CD14-positive monocyte (primary cell): ENCODE data around the gene APOBEC3H. TPM values are rescaled to one million over a fixed set of nuclear protein-coding genes. Genes with fewer than 3 reads are reported as not detected.
"Not testable (repeated sequence)": the region's sequence is repeated elsewhere in the genome, so short reads cannot be mapped to it uniquely, and the experiment has no call there.

Source experiments
- DNase-seq, 3 donors: peaks; one replicate each; pipeline ENCODE4 v3.0.0-alpha.2; 2011 to 2022
- H2AFZ ChIP-seq: 2 replicates; pipeline ENCODE4 v1.6.0; 2012; ENCODE audit warnings: mild to moderate bottlenecking, low read depth, low read length, inconsistent platforms; ENCODE audit not compliant: insufficient read depth, poor library complexity, severe bottlenecking
- H3K27ac ChIP-seq, 2 donors: 1 replicate in 1 of 2; 2 replicates in 1 of 2; pipeline ENCODE4 v1.5.1; 2012 to 2013; ENCODE audit warnings: low read length in 2 of 2, control low read depth in 1 of 2, inconsistent platforms in 1 of 2, low read depth in 1 of 2, mild to moderate bottlenecking in 1 of 2
- H3K27me3 ChIP-seq, 2 donors: one replicate each; pipeline versions ENCODE4 v1.6.0 to v1.6.1; 2011 to 2013; ENCODE audit warnings: low read length in 2 of 2; ENCODE audit not compliant: control insufficient read depth in 2 of 2, insufficient read depth in 2 of 2
- H3K36me3 ChIP-seq, 2 donors: replicated peaks in 1 of 2; 1 replicate in 1 of 2; 2 replicates in 1 of 2; pipeline versions ENCODE4 v1.5.1 to v1.6.1; 2012 to 2013; ENCODE audit warnings: low read length in 2 of 2, control low read depth in 1 of 2, inconsistent platforms in 1 of 2, mild to moderate bottlenecking in 1 of 2; ENCODE audit not compliant: insufficient read depth in 2 of 2, control insufficient read depth in 1 of 2
- H3K4me1 ChIP-seq, 2 donors: 1 replicate in 1 of 2; 2 replicates in 1 of 2; pipeline versions ENCODE4 v1.5.1 to v1.6.1; 2012 to 2013; ENCODE audit warnings: low read length in 2 of 2, control low read depth in 1 of 2, inconsistent platforms in 1 of 2, mild to moderate bottlenecking in 1 of 2, moderate library complexity in 1 of 2; ENCODE audit not compliant: insufficient read depth in 2 of 2, control insufficient read depth in 1 of 2
- H3K4me2 ChIP-seq: replicated peaks from 2 replicates; pipeline ENCODE3; 2012; ENCODE audit warnings: low read length, moderate library complexity, mild to moderate bottlenecking; ENCODE audit not compliant: poor library complexity, severe bottlenecking; ENCODE audit errors: extremely low read depth
- H3K4me3 ChIP-seq, 3 experiments: fragments of 200-600 bp in 1 of 3; sonication (generic) in 1 of 3; replicated peaks in 1 of 3; 1 replicate in 2 of 3; 2 replicates in 1 of 3; pipeline ENCODE4 v1.5.1; 2011 to 2013; ENCODE audit warnings: low read length in 3 of 3, mild to moderate bottlenecking in 3 of 3, control low read depth in 2 of 3, low read depth in 2 of 3, inconsistent platforms in 1 of 3, moderate library complexity in 1 of 3
- H3K79me2 ChIP-seq: 2 replicates; pipeline ENCODE4 v1.6.0; 2012; ENCODE audit warnings: mild to moderate bottlenecking, control low read depth, inconsistent platforms, low read length, moderate library complexity; ENCODE audit not compliant: insufficient read depth
- H3K9ac ChIP-seq: 2 replicates; pipeline ENCODE4 v1.6.0; 2017; ENCODE audit warnings: low read length, mild to moderate bottlenecking; ENCODE audit not compliant: insufficient read depth, poor library complexity, severe bottlenecking
- H3K9me3 ChIP-seq, 2 donors: replicated peaks in 1 of 2; 1 replicate in 1 of 2; 2 replicates in 1 of 2; pipeline versions ENCODE4 v1.5.1 to v1.6.1; 2012 to 2013; ENCODE audit warnings: low read length in 2 of 2, control low read depth in 1 of 2; ENCODE audit not compliant: control insufficient read depth in 1 of 2, insufficient read depth in 1 of 2
- H4K20me1 ChIP-seq: 2 replicates; pipeline ENCODE4 v1.6.0; 2012; ENCODE audit warnings: mild to moderate bottlenecking, low read length, control low read depth, moderate library complexity; ENCODE audit not compliant: insufficient read depth
- H3K27ac Mint-ChIP-seq, 7 donors: one replicate each; pipeline ENCODE4 v1.8.0; 2020; ENCODE audit warnings: mild to moderate bottlenecking in 7 of 7, mixed read lengths in 7 of 7, moderate library complexity in 6 of 7, inconsistent platforms in 2 of 7
- H3K27me3 Mint-ChIP-seq, 3 donors: one replicate each; pipeline ENCODE4 v1.8.0; 2021 to 2022; ENCODE audit warnings: low read depth in 3 of 3, mild to moderate bottlenecking in 3 of 3, mixed read lengths in 3 of 3, moderate library complexity in 3 of 3, inconsistent platforms in 1 of 3
- H3K36me3 Mint-ChIP-seq, 2 donors: one replicate each; pipeline ENCODE4 v1.8.0; 2020; ENCODE audit warnings: mixed read lengths in 2 of 2, inconsistent platforms in 1 of 2, mild to moderate bottlenecking in 1 of 2
- H3K4me1 Mint-ChIP-seq: one replicate; pipeline ENCODE4 v1.8.0; 2020; ENCODE audit warnings: mild to moderate bottlenecking, mixed read lengths
- H3K4me3 Mint-ChIP-seq, 2 donors: one replicate each; pipeline ENCODE4 v1.8.0; 2020; ENCODE audit warnings: mild to moderate bottlenecking in 2 of 2, mixed read lengths in 2 of 2, moderate library complexity in 1 of 2
- H3K9me3 Mint-ChIP-seq, 7 donors: one replicate each; pipeline ENCODE4 v1.8.0; 2020 to 2022; ENCODE audit warnings: mixed read lengths in 7 of 7, mild to moderate bottlenecking in 6 of 7, moderate library complexity in 6 of 7, inconsistent platforms in 2 of 7
- CTCF ChIP-seq: fragments of 200-600 bp; IDR thresholded peaks from one replicate; pipeline ENCODE4 v1.8.0; 2022; ENCODE audit warnings: antibody characterized with exemption, mild to moderate bottlenecking
- WGBS: methylation state at CpG from one replicate; pipeline ENCODE4 v1.1.5; 2013; ENCODE audit warnings: missing lambda C conversion rate; ENCODE audit not compliant: insufficient coverage; 5-methylcytosine and 5-hydroxymethylcytosine counted together
- intact Hi-C, 2 donors: fragments of 100-400 bp; cut with micrococcal nuclease; formaldehyde crosslinking; loops; one replicate each; pipeline versions ENCODE4 v1.15.0 to v1.15.1; 2023
- polyA plus RNA-seq, 3 donors: library from polyadenylated mRNA; depleted of rRNA in 1 of 3; unstranded in 2 of 3; stranded (reverse) in 1 of 3; fragments of 300-500 nt in 2 of 3; fragments of >200 nt in 1 of 3; fragmentation: Illumina TruSeq in 2 of 3; gene quantifications; 1 replicate in 2 of 3; 2 replicates in 1 of 3; pipeline ENCODE4 v1.2.3, GENCODE V29; 2012 to 2021

The APOBEC3H gene
- polyA plus RNA-seq, 3 donors = 0.28 TPM; not detected in 2

- Mint-ChIP-seq H3K9me3 (peaks cover 0 to 3% (median 0%) of the 10 kb centered on the region in 7 donors), H3K4me3 (no peak overlapping the region), H3K36me3 (peaks cover 0 to 3% of the 10 kb centered on the region in 2 donors), H3K27me3 (peaks cover 0 to 3% (median 0%) of the 10 kb centered on the region in 3 donors), H3K4me1 (peaks cover 32% of the 10 kb centered on the region), H3K27ac (no peak overlapping the region)
- intact Hi-C loops = no loop called here
- Histone ChIP-seq H3K27me3 (no peaks in the 10 kb centered on the region), H3K27ac (no peak overlapping the region), H2AFZ (no peak overlapping the region), H3K4me2 (no peak overlapping the region), H3K79me2 (peaks cover 14% of the 10 kb centered on the region), H3K4me3 (no peak overlapping the region), H4K20me1 (no peaks in the 10 kb centered on the region), H3K36me3 (no peaks in the 10 kb centered on the region), H3K4me1 (peaks cover 22 to 38% of the 10 kb centered on the region in 2 donors), H3K9ac (no peak overlapping the region), H3K9me3 (no peaks in the 10 kb centered on the region)
- no peak for DNase-seq
- WGBS = no CpG with 5 or more reads among the region's 2 CpGs
- no peak for TF ChIP-seq CTCF
These were observed 23.1 kb upstream of the APOBEC3H start for GRCh38 chr22:39073981-39074380.

- peak overlapping the region; percentile 19 to 85 (median 72) for H3K4me3 ChIP-seq
- H3K27ac Mint-ChIP-seq = peak overlapping the region; percentile 78 to 94 (median 87)
- peaks cover 43% of the 10 kb centered on the region for H3K4me1 Mint-ChIP-seq
- DNase-seq, intact Hi-C loops, H4K20me1 ChIP-seq, H3K9me3 ChIP-seq, H3K27me3 Mint-ChIP-seq, H3K27me3 ChIP-seq, H3K9me3 Mint-ChIP-seq: not testable (repeated sequence)
- H3K4me3 Mint-ChIP-seq = peak overlapping the region; percentile 81 to 91
- peak overlapping the region; percentile 75 to 90 for H3K27ac ChIP-seq
- H3K79me2 ChIP-seq = peaks cover 14% of the 10 kb centered on the region
- H3K4me2 ChIP-seq = peak overlapping the region; percentile 16
- peak overlapping the region; percentile 73 for H2AFZ ChIP-seq
- peaks cover 22 to 38% of the 10 kb centered on the region in 2 donors for H3K4me1 ChIP-seq
- peaks cover 16 to 23% of the 10 kb centered on the region in 2 donors for H3K36me3 Mint-ChIP-seq
- peak overlapping the region; percentile 85 for H3K9ac ChIP-seq
- peaks cover 12 to 17% of the 10 kb centered on the region in 2 donors for H3K36me3 ChIP-seq
- WGBS = 90% methylated on average over 3 of the region's 24 CpGs
These were observed 20.7 kb upstream of the APOBEC3H start for GRCh38 chr22:39076155-39077025.

- intact Hi-C loops, H3K9me3 Mint-ChIP-seq, H3K9me3 ChIP-seq, H4K20me1 ChIP-seq, H3K27me3 Mint-ChIP-seq, H3K27me3 ChIP-seq: not testable (repeated sequence)
- peak within 1 kb of the TSS; percentile 72 to 85 (median 79) for H3K4me3 ChIP-seq
- peak within 1 kb of the TSS; percentile 75 to 90 for H3K27ac ChIP-seq
- 6% methylated on average over 13 of the region's 17 CpGs for WGBS
- peaks cover 22 to 32% of the 10 kb centered on the region in 2 donors for H3K4me1 ChIP-seq
- H3K36me3 ChIP-seq = peaks cover 20 to 25% of the 10 kb centered on the region in 2 donors
- peak within 1 kb of the TSS; percentile 88 for H2AFZ ChIP-seq
- Mint-ChIP-seq H3K4me3 (peak within 1 kb of the TSS; percentile 87 to 94), H3K27ac (peak within 1 kb of the TSS; percentile 84 to 95 (median 94)), H3K4me1 (peaks cover 43% of the 10 kb centered on the region), H3K36me3 (peaks cover 25 to 31% of the 10 kb centered on the region in 2 donors)
- peaks cover 14% of the 10 kb centered on the region for H3K79me2 ChIP-seq
- peak within 1 kb of the TSS; percentile 83 for H3K4me2 ChIP-seq
- DNase-seq = peak; percentile 59 to 65 (median 62)
- peak within 1 kb of the TSS; percentile 85 for H3K9ac ChIP-seq
These were observed 19.8 kb upstream of the APOBEC3H start, which contains the start of gene APOBEC3G for GRCh38 chr22:39077026-39077840. Gene APOBEC3G, plus strand, starts transcription at chr22:39077275. Its CDS starts 87 bp downstream, at chr22:39077362.
